Neural cell (in vitro differentiated cells): Measurements from ENCODE around the gene TMCO4. TPM values are rescaled to one million over a fixed set of nuclear protein-coding genes. Genes with fewer than 3 reads are reported as not detected.

Experiments
- H2AFZ ChIP-seq: fragments of 200-600, 300-800 bp; sonication (generic), shearing (Covaris generic); 2 replicates; pipeline ENCODE4 v1.6.0; 2014; ENCODE audit warnings: low read depth, mild to moderate bottlenecking, antibody characterized with exemption, low read length, moderate library complexity
- H3F3A ChIP-seq: fragments of 200-600 bp; shearing (Covaris generic); 2 replicates; pipeline ENCODE4 v1.6.1; 2016; ENCODE audit warnings: mild to moderate bottlenecking, moderate library complexity, mixed read lengths, antibody characterized with exemption, low read length; ENCODE audit not compliant: insufficient read depth, poor library complexity, severe bottlenecking
- H3K27ac ChIP-seq: fragments of 200-600, 300-800 bp; sonication (generic), shearing (Covaris generic); 2 replicates; pipeline ENCODE4 v1.5.1; 2014; ENCODE audit warnings: mild to moderate bottlenecking, low read length, moderate library complexity
- H3K27me3 ChIP-seq: fragments of 300-800, 200-600 bp; sonication (generic), shearing (Covaris generic); 2 replicates; pipeline ENCODE4 v1.6.0; 2014; ENCODE audit warnings: mild to moderate bottlenecking, low read depth, low read length, moderate library complexity; ENCODE audit not compliant: insufficient read depth
- H3K36me3 ChIP-seq: fragments of 300-800, 200-600 bp; sonication (generic), shearing (Covaris generic); 2 replicates; pipeline ENCODE4 v1.5.1; 2014; ENCODE audit warnings: mild to moderate bottlenecking, antibody characterized with exemption, low read length, moderate library complexity; ENCODE audit not compliant: insufficient read depth
- H3K4me2 ChIP-seq: fragments of 300-800, 200-600 bp; sonication (generic), shearing (Covaris generic); 2 replicates; pipeline ENCODE4 v1.6.0; 2014; ENCODE audit warnings: mild to moderate bottlenecking, low read length
- H3K4me3 ChIP-seq: fragments of 300-800, 200-600 bp; sonication (generic), shearing (Covaris generic); 2 replicates; pipeline ENCODE4 v1.5.1; 2014; ENCODE audit warnings: mild to moderate bottlenecking, low read length, moderate library complexity
- H3K79me2 ChIP-seq: fragments of 200-600 bp; shearing (Covaris generic); replicated peaks from 2 replicates; pipeline ENCODE4 v1.6.0; 2014; ENCODE audit warnings: mild to moderate bottlenecking, low read length, moderate library complexity; ENCODE audit not compliant: insufficient read depth
- H3K9ac ChIP-seq: fragments of 300-800, 200-600 bp; sonication (generic), shearing (Covaris generic); 2 replicates; pipeline ENCODE4 v1.6.1; 2016; ENCODE audit warnings: mild to moderate bottlenecking, low read length, mixed read lengths
- H3K9me2 ChIP-seq: fragments of 200-600 bp; shearing (Covaris generic); 2 replicates; pipeline ENCODE4 v1.6.1; 2016; ENCODE audit warnings: mild to moderate bottlenecking, low read length, mixed read lengths; ENCODE audit not compliant: insufficient read depth
- H3K9me3 ChIP-seq: fragments of 200-600, 300-800 bp; sonication (generic), shearing (Covaris generic); 2 replicates; pipeline ENCODE4 v1.6.1; 2016; ENCODE audit warnings: mild to moderate bottlenecking, mixed run types, low read length, moderate library complexity, mixed read lengths
- H4K20me1 ChIP-seq: fragments of 200-600 bp; shearing (Covaris generic); 2 replicates; pipeline ENCODE4 v1.6.1; 2016; ENCODE audit warnings: mild to moderate bottlenecking, mixed run types; ENCODE audit not compliant: insufficient read depth
- EP300 ChIP-seq: fragments of 450-650 bp; conservative IDR thresholded peaks from 2 replicates; pipeline ENCODE4 v1.6.1; 2014; ENCODE audit warnings: antibody characterized with exemption, mild to moderate bottlenecking, moderate library complexity; ENCODE audit not compliant: poor library complexity, severe bottlenecking
- EZH2 ChIP-seq: fragments of 200-600, 300-800 bp; shearing (Covaris generic), sonication (generic); IDR thresholded peaks from 2 replicates; pipeline ENCODE4 v1.6.1; 2014; ENCODE audit warnings: antibody characterized with exemption, low read length, borderline replicate concordance, mild to moderate bottlenecking; ENCODE audit not compliant: insufficient read depth, poor library complexity, severe bottlenecking
- MXI1 ChIP-seq: fragments of 450-650 bp; conservative IDR thresholded peaks from 2 replicates; pipeline ENCODE4 v1.6.1; 2014; ENCODE audit warnings: antibody characterized with exemption, mild to moderate bottlenecking; ENCODE audit not compliant: poor library complexity, severe bottlenecking
- POLR2AphosphoS5 ChIP-seq: IDR thresholded peaks from 2 replicates; pipeline ENCODE4 v1.6.1; 2012
- RAD21 ChIP-seq: fragments of 450-650 bp; conservative IDR thresholded peaks from 2 replicates; pipeline ENCODE4 v1.6.1; 2014; ENCODE audit warnings: antibody characterized with exemption, mild to moderate bottlenecking, moderate library complexity
- REST ChIP-seq: IDR thresholded peaks from 2 replicates; pipeline ENCODE4 v1.6.1; 2012; ENCODE audit warnings: borderline replicate concordance
- SMC3 ChIP-seq: fragments of 450-650 bp; conservative IDR thresholded peaks from 2 replicates; pipeline ENCODE4 v1.6.1; 2014; ENCODE audit warnings: antibody characterized with exemption, mild to moderate bottlenecking, moderate library complexity; ENCODE audit not compliant: poor library complexity
- TAF1 ChIP-seq: IDR thresholded peaks from 2 replicates; pipeline ENCODE4 v1.6.1; 2012; ENCODE audit warnings: low read depth
- polyA plus RNA-seq: library from polyadenylated mRNA; depleted of rRNA; stranded (reverse); fragments of >200 nt; gene quantifications from 2 replicates; pipeline ENCODE4 v1.2.3, GENCODE V29; 2014
- TF ChIP-seq, protein P1 (sequence below): fragments of 450-650 bp; IDR thresholded peaks from 2 replicates; pipeline ENCODE4 v1.5.1; 2014; ENCODE audit warnings: antibody characterized with exemption, mild to moderate bottlenecking, moderate library complexity; ENCODE audit not compliant: poor library complexity, severe bottlenecking

The TMCO4 gene
- polyA plus RNA-seq, 1 donor from 2014 or later, result not detected

DNA sequence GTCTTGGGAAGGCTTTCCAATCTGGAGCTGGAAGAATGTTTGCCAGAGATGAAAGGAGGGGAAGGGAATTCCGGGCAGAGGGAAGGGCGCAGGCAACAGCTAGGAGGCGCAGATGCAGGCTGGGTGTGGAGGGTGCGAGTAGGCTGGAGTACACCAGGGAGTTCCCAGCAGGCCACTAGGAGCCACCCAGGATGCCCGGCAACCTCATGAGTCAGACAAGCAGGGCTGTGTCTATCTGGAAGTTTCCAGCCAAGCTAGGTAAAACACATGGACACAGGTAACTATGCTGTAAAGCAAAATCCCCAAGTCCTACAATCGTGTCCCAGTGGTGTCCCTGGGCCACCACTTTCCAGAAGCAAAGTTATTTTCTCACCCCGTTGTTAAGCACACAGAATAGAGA lies 156.6 kb downstream of the TMCO4 start:
- Histone ChIP-seq H3F3A (no peaks in the 10 kb centered on the region), H2AFZ (no peak overlapping the region), H3K79me2 (no peaks in the 10 kb centered on the region), H3K27ac (no peak overlapping the region), H3K9me2 (no peaks in the 10 kb centered on the region), H3K4me2 (no peak overlapping the region), H3K9ac (no peak overlapping the region), H3K9me3 (no peaks in the 10 kb centered on the region), H3K4me3 (no peak overlapping the region), H3K36me3 (no peaks in the 10 kb centered on the region), H4K20me1 (no peaks in the 10 kb centered on the region), H3K27me3 (peaks cover 34% of the 10 kb centered on the region)
- TF ChIP-seq EP300, result no peak
- TF ChIP-seq RAD21, result no peak
- TF ChIP-seq MXI1, result no peak
- TF ChIP-seq EZH2, result no peak
- TF ChIP-seq, protein P1, sequence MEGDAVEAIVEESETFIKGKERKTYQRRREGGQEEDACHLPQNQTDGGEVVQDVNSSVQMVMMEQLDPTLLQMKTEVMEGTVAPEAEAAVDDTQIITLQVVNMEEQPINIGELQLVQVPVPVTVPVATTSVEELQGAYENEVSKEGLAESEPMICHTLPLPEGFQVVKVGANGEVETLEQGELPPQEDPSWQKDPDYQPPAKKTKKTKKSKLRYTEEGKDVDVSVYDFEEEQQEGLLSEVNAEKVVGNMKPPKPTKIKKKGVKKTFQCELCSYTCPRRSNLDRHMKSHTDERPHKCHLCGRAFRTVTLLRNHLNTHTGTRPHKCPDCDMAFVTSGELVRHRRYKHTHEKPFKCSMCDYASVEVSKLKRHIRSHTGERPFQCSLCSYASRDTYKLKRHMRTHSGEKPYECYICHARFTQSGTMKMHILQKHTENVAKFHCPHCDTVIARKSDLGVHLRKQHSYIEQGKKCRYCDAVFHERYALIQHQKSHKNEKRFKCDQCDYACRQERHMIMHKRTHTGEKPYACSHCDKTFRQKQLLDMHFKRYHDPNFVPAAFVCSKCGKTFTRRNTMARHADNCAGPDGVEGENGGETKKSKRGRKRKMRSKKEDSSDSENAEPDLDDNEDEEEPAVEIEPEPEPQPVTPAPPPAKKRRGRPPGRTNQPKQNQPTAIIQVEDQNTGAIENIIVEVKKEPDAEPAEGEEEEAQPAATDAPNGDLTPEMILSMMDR, result no peak
- TF ChIP-seq TAF1, result no peak
- no peak for TF ChIP-seq SMC3
- TF ChIP-seq POLR2AphosphoS5, result no peak
- TF ChIP-seq REST, result no peak

DNA sequence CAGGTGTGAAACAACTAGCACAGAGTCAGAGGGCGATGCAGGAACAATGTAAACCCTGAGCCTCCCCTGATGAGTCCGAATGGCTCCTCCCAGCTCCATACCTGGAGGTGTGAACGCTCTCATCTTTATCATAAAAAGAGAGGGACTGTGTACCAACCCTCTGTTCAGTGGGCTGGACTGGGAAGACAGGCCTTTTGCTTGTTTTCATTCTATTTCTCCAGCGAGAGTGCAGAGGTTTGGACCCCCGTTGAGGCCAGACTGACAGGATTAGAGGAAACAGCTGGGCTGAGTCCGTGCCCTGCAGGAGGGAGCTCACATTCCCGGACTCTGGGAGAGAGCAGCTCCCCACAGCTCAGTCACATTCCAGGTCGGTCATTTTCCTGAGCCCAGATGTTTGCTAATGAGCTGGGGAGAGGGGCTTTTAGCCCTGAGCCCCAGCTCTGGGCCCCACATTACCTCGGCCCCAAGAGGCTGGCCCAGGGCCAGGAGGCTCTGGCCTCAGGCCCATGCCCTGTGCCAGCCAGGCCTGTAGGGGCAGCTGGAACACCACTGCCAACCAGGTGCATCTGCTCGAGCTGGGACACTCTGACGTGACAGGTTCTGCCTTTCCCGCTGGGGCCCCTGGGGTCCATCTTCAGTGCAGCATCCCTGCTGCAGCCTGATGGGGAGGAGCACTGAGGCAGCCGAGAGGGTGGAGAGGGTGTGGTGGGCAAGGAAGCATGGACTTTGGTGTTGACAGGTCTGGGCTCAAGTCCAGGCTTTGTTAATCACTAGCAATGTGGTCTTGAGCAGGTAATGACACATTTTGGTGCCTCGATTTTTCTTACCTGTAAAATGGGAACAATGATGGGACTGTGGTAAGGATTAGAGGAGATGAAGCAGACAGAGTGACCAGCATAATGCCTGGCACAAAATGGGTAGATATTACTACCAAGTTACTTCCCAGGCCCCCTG lies 159.1 kb downstream of the TMCO4 start:
- no peaks in the 10 kb centered on the region for H4K20me1 ChIP-seq
- H3K27me3 ChIP-seq, result peaks cover 30% of the 10 kb centered on the region
- H3K4me3 ChIP-seq, result no peak overlapping the region
- H3K9ac ChIP-seq, result no peak overlapping the region
- no peaks in the 10 kb centered on the region for H3K9me3 ChIP-seq
- TF ChIP-seq MXI1, result no peak
- H3K79me2 ChIP-seq, result no peaks in the 10 kb centered on the region
- no peaks in the 10 kb centered on the region for H3K36me3 ChIP-seq
- H3F3A ChIP-seq, result no peaks in the 10 kb centered on the region
- no peaks in the 10 kb centered on the region for H3K9me2 ChIP-seq
- H3K27ac ChIP-seq, result no peak overlapping the region
- no peak overlapping the region for H2AFZ ChIP-seq
- H3K4me2 ChIP-seq, result no peak overlapping the region
